ENCODE measurements around the gene CAPS2.

GRCh38 chr12:75291014-75291413 is 39.1 kb downstream of the CAPS2 start:
- TF ChIP-seq POLR2A (IDR thresholded peaks at IDR 0.05; ENCODE audit: low read length) (no peak), GATA1 (IDR thresholded peaks at IDR 0.05; ENCODE audit: low read depth, low read length) (no peak)
